Suprapubic skin (tissue), 4 donors: ENCODE results near the gene ROR2. TPM values are rescaled to one million over a fixed set of nuclear protein-coding genes. Genes with fewer than 3 reads are reported as not detected.
A peak's percentile ranks its signal among the peaks of the same experiment; 100 is the strongest.

ENCODE experiments used
- DNase-seq, 2 donors: peaks; one replicate each; pipeline ENCODE4 v3.0.0-alpha.2; 2019; ENCODE audit warnings: low spot score in 2 of 2
- H3K27ac ChIP-seq: fragments of 200-600 bp; sonication (generic); one replicate; pipeline ENCODE4 v1.5.1; 2019
- H3K27me3 ChIP-seq: fragments of 200-600 bp; sonication (generic); one replicate; pipeline ENCODE4 v1.5.1; 2019
- H3K36me3 ChIP-seq: fragments of 200-600 bp; sonication (generic); one replicate; pipeline ENCODE4 v1.5.1; 2019
- H3K4me1 ChIP-seq: fragments of 200-600 bp; sonication (generic); one replicate; pipeline ENCODE4 v1.5.1; 2019
- H3K4me3 ChIP-seq: fragments of 200-600 bp; sonication (generic); one replicate; pipeline ENCODE4 v1.5.1; 2019; ENCODE audit warnings: mild to moderate bottlenecking
- H3K9me3 ChIP-seq: fragments of 200-600 bp; sonication (generic); one replicate; pipeline ENCODE4 v1.5.1; 2019
- CTCF ChIP-seq, 2 donors: fragments of 200-600 bp in 1 of 2; fragments of 450-650 bp in 1 of 2; sonication (generic) in 1 of 2; IDR thresholded peaks; one replicate each; pipeline ENCODE4 v1.5.1; 2016 to 2019; ENCODE audit warnings: antibody characterized with exemption in 2 of 2, mild to moderate bottlenecking in 1 of 2, moderate library complexity in 1 of 2
- EP300 ChIP-seq: sonication (generic); formaldehyde crosslinking; IDR thresholded peaks from one replicate; pipeline ENCODE4 v1.6.1; 2017; ENCODE audit warnings: antibody characterized with exemption
- POLR2A ChIP-seq, 2 donors: fragments of 450-650 bp; IDR thresholded peaks; one replicate each; pipeline ENCODE4 v1.6.1; 2017; ENCODE audit warnings: antibody characterized with exemption in 2 of 2, mild to moderate bottlenecking in 2 of 2, moderate library complexity in 2 of 2
- POLR2AphosphoS5 ChIP-seq, 3 donors: sonication (generic); formaldehyde crosslinking; IDR thresholded peaks; one replicate each; pipeline ENCODE4 v1.6.1; 2017; ENCODE audit warnings: antibody characterized with exemption in 3 of 3
- whole genome bisulfite sequencing: methylation state at CpG from one replicate; pipeline ENCODE4 v1.1.5; 2018; 5-methylcytosine and 5-hydroxymethylcytosine counted together
- total RNA-seq, 4 donors: library from RNA; depleted of rRNA; stranded (reverse); fragments of >200 nt; gene quantifications; one replicate each; pipeline ENCODE4 v1.1.0, GENCODE V29; 2016

The ROR2 gene
- total RNA-seq, 4 donors from 2014 or later = 3.3 to 7.3 (median 5.0) TPM

DNA sequence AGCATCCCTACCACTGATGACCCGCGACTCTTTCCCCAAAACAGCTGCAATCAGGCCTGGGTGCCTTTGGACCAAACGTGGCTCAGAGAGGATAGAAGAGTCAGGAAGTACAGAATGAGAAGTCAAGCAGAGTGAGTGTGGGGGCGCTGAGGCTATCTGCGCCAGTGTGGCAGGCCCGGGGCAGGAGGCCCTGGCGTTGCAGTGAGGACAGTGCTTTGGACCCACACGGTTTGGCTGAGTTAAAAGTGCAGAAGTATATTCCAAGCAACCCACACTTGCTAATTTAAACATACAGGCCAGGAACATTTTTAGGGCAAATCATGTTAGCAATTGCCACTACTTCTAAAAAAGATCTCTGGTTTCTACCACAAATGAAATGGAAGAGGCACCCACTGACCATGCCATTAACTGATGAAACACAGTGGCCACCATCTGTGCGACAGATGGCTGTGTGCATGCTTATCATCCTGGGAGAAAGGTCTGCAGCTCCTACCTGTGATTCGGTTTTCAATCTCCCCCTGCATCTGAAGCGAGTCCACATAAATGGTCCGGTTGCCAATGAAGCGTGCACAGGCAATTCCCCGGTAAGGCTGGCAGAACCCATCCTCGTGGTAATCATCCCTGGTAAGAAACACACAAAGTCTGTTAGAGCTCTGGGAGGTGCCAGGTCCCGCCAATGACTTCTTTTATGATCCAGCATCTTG, 213.0 kb downstream of the ROR2 start:
- Histone ChIP-seq H3K36me3 (peaks cover 13% of the 10 kb centered on the region), H3K27me3 (no peaks in the 10 kb centered on the region), H3K4me3 (no peak overlapping the region), H3K9me3 (no peaks in the 10 kb centered on the region), H3K4me1 (peaks cover 7% of the 10 kb centered on the region), H3K27ac (no peak overlapping the region)
- TF ChIP-seq POLR2A (IDR thresholded peaks at IDR 0.05) = no peak
- peak in 1 of 2 donors; percentile 29 for DNase-seq
- 78% methylated on average over 16 of the region's 16 CpGs for WGBS

DNA sequence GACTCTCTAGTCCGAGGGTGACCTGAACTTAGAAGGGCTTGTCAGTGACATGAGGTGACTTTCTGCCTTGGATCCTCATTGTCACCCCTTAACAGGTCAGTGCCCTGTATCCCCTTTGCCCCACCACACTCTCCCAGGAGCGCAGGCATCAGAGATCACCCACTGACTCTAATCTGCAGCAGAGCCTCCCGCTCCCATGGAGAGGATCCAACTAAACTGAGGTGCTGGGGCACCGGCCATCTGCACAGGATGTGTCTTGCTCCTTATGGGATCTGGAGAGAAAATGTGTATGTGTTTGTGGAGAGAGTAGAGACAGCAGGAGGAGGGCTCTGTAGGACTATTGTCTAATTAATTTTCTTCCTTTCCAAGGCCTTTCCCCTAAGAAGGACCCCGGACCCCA, 213.7 kb downstream of the ROR2 start:
- no peaks in the 10 kb centered on the region for H3K9me3 ChIP-seq
- 91% methylated on average over 5 of the region's 5 CpGs for WGBS
- peaks cover 7% of the 10 kb centered on the region for H3K4me1 ChIP-seq
- DNase-seq = peak in 1 of 2 donors; percentile 20
- peaks cover 13% of the 10 kb centered on the region for H3K36me3 ChIP-seq
- H3K27ac ChIP-seq = no peak overlapping the region
- no peaks in the 10 kb centered on the region for H3K27me3 ChIP-seq
- TF ChIP-seq POLR2AphosphoS5 (IDR thresholded peaks at IDR 0.05) (no peak), CTCF (IDR thresholded peaks at IDR 0.05) (no peak), EP300 (no peak), POLR2A (IDR thresholded peaks at IDR 0.05) (no peak)
- no peak overlapping the region for H3K4me3 ChIP-seq

DNA sequence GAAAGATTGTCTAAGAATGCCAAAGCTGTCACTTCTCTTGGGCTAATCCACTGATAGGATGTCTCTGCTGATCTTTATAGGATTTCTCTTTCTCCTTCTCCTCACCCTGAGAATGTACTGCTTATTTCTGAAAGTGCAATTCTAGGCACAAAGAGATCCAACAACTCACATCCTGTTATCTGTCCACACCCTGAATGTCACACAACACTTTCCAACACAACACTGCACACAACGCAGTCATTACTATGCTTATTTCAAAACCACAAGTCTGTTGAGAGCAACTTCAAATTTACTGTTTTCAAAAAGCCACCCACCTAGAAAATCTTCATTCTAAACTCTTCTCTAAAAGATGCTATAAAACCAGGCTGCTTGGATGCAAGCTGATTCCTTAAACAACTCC, 215.0 kb downstream of the ROR2 start:
- TF ChIP-seq EP300 (no peak), CTCF (IDR thresholded peaks at IDR 0.05) (no peak), POLR2A (IDR thresholded peaks at IDR 0.05) (no peak), POLR2AphosphoS5 (IDR thresholded peaks at IDR 0.05) (no peak)

DNA sequence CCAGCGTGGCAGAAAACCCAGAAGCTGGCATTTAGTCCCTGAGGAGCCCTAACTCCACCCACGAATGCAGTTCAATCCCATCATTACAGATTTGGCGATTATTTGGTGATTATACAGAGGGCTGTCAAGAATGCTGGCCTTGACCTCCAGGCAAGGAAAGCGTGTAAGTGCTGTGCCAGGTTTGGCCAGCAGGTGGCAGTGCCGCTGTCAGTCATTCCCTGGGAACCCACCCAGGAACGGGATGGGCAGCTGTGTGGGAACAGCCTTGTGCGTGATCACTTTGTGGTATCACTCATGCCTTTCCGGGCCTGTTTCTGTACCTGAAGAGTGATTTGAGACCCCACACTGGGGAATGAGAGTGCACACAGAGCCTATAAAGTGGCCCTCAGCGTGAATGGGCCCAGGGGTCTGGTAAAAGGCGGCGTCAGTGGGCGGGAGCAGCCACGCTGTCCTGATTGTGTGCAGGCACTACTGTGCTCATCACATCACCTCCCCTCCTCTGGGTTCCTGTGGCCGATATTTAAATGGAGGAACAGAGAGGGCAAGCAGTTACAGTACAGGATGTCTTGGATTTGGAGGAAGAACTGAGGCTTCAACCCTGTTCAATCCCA, 215.6 kb downstream of the ROR2 start:
- WGBS = 61% methylated on average over 9 of the region's 14 CpGs
- H3K36me3 ChIP-seq = peaks cover 13% of the 10 kb centered on the region
- peaks cover 7% of the 10 kb centered on the region for H3K4me1 ChIP-seq
- no peaks in the 10 kb centered on the region for H3K9me3 ChIP-seq
- peak; percentile 73 to 96 for TF ChIP-seq CTCF (IDR thresholded peaks at IDR 0.05)
- TF ChIP-seq EP300 = no peak
- TF ChIP-seq POLR2A (IDR thresholded peaks at IDR 0.05) = no peak
- no peak for TF ChIP-seq POLR2AphosphoS5 (IDR thresholded peaks at IDR 0.05)
- peak; percentile 77 to 91 for DNase-seq
- no peaks in the 10 kb centered on the region for H3K27me3 ChIP-seq
- no peak overlapping the region for H3K27ac ChIP-seq
- no peak overlapping the region for H3K4me3 ChIP-seq

More for the DNA sequence above, 215.0 kb downstream of the ROR2 start:
- no peak overlapping the region for H3K27ac ChIP-seq
- H3K4me3 ChIP-seq = no peak overlapping the region
- peaks cover 13% of the 10 kb centered on the region for H3K36me3 ChIP-seq
- no peaks in the 10 kb centered on the region for H3K9me3 ChIP-seq
- peaks cover 7% of the 10 kb centered on the region for H3K4me1 ChIP-seq
- peak in 1 of 2 donors; percentile 3 for DNase-seq
- WGBS = 69% methylated on average over 1 of the region's 1 CpG
- H3K27me3 ChIP-seq = no peaks in the 10 kb centered on the region

DNA sequence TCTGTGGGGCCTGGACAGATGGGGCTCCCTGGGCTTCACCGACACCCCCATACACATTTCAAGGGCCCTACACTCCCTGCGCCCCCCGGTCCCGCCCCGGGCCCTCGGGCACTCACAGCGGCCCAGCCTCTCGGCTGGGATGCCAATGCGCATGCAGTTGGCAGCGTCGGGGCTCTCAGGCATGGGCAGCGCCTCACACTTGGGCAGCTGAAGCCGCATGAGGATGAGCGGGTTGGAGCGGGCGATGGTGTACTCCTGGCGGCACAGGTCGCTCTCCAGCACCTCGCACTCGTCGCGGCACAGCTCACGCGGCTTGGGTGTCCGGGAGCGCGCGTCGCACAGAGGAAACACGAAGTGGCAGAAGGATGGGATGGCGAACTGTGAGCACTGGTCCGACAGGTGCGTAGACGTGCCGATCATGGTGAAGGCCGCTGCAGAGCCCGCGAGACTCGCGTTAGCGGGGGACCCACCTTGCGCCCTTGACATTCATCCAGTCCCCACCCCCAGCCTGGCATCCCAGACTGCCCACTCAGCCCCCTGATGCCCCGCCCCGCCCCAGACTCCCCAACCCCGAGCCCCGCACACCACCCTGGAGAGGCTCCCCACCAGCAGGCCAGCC, 216.9 kb downstream of the ROR2 start:
- H3K4me1 ChIP-seq = peaks cover 11% of the 10 kb centered on the region
- H3K4me3 ChIP-seq = no peak overlapping the region

More for the DNA sequence above, 216.9 kb downstream of the ROR2 start:
- peaks cover 13% of the 10 kb centered on the region for H3K36me3 ChIP-seq
- WGBS = 96% methylated on average over 38 of the region's 46 CpGs
- TF ChIP-seq CTCF (IDR thresholded peaks at IDR 0.05) (no peak), EP300 (no peak), POLR2A (IDR thresholded peaks at IDR 0.05) (no peak), POLR2AphosphoS5 (IDR thresholded peaks at IDR 0.05) (no peak)
- no peaks in the 10 kb centered on the region for H3K9me3 ChIP-seq
- no peaks in the 10 kb centered on the region for H3K27me3 ChIP-seq
- no peak overlapping the region for H3K27ac ChIP-seq
- DNase-seq = peak in 1 of 2 donors; percentile 49
